ENCODE data around the gene STRBP. TPM values are rescaled to one million over a fixed set of nuclear protein-coding genes. Genes with fewer than 3 reads are reported as not detected.

Gene STRBP
- total RNA-seq, 1 donor from 2014 or later: 9.1 TPM

DNA sequence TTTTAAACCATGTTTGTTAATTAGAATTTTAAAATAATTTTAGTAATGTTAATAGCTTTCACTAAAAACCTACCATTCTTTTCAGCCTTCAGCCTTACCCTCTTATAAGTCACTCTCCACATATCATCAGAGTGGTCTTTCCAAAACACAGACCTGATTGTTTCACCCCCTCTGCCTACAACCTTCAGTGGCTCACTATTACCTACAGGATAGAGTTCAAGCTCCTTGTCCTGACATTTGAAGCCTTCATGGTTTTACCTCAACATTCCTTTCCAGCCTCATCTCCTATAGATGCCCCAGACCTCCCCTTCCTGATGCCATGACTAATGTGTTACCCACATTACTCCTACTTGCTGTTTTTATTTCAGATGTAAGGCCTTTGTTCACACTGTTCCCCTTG, 27.8 kb upstream of the STRBP start:
- intact Hi-C loops (cut with DNase I): no loop called here
- Histone ChIP-seq H3K27me3 (no peaks in the 10 kb centered on the region), H3K4me3 (no peak overlapping the region), H3K36me3 (no peaks in the 10 kb centered on the region), H3K4me1 (no peaks in the 10 kb centered on the region), H3K27ac (no peak overlapping the region), H3K9me3 (no peaks in the 10 kb centered on the region)
- TF ChIP-seq POLR2A (IDR thresholded peaks at IDR 0.05): no peak
- DNase-seq (ENCODE audit: extremely low spot score in 2 of 2): no peak

DNA sequence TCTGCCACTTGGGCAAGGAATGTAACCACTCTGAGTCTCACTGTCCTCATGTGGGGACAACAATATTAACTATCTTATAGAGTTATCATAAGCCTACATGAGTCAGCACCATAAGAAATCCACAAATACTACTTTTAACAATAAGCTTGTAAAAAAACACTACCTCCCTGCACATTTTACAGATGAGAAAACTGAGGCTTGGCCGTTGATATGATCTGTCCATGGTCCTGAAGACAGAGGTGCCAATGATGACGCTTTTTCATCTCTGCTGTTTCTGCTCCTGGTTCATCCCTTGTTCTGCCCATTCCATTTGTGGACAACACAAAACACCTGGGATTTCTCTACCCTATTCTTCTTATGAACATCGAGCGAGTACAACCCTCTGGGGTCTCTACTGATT, 23.4 kb upstream of the STRBP start:
- Histone ChIP-seq H3K36me3 (no peaks in the 10 kb centered on the region), H3K4me1 (no peaks in the 10 kb centered on the region), H3K4me3 (no peak overlapping the region), H3K27me3 (no peaks in the 10 kb centered on the region), H3K27ac (no peak overlapping the region), H3K9me3 (no peaks in the 10 kb centered on the region)
- DNase-seq (ENCODE audit: extremely low spot score in 2 of 2): no peak
- intact Hi-C loops (cut with DNase I): no loop called here
- TF ChIP-seq, protein P1, sequence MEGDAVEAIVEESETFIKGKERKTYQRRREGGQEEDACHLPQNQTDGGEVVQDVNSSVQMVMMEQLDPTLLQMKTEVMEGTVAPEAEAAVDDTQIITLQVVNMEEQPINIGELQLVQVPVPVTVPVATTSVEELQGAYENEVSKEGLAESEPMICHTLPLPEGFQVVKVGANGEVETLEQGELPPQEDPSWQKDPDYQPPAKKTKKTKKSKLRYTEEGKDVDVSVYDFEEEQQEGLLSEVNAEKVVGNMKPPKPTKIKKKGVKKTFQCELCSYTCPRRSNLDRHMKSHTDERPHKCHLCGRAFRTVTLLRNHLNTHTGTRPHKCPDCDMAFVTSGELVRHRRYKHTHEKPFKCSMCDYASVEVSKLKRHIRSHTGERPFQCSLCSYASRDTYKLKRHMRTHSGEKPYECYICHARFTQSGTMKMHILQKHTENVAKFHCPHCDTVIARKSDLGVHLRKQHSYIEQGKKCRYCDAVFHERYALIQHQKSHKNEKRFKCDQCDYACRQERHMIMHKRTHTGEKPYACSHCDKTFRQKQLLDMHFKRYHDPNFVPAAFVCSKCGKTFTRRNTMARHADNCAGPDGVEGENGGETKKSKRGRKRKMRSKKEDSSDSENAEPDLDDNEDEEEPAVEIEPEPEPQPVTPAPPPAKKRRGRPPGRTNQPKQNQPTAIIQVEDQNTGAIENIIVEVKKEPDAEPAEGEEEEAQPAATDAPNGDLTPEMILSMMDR (IDR thresholded peaks at IDR 0.05): no peak
- TF ChIP-seq POLR2AphosphoS5 (IDR thresholded peaks at IDR 0.05; ENCODE audit: insufficient read depth in 1 of 2, low read depth in 1 of 2) (no peak), POLR2A (IDR thresholded peaks at IDR 0.05) (no peak)

DNA sequence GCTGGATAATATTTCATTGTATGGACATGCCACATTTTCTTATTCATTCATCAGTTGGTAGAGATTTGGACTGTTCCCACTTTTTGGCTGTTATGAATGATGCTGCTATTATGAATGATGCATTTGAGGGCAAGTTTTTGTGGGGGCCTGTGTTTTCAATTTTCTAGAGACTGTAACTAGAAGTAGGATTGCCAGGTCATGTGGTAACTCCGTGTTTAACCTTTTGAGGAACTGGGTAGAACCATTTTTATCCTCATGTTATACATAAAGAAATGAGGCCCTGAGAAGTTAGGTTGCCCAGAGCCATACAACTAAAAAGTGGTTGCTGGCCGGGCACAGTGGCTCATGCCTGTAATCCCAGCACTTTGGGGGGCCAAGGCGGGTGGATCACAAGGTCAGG, 22.4 kb upstream of the STRBP start:
- H3K36me3 ChIP-seq: no peaks in the 10 kb centered on the region
- no peak overlapping the region for H3K27ac ChIP-seq
- no peak for DNase-seq (ENCODE audit: extremely low spot score in 2 of 2)
- no peaks in the 10 kb centered on the region for H3K4me1 ChIP-seq
- no peak overlapping the region for H3K4me3 ChIP-seq
- H3K9me3 ChIP-seq: no peaks in the 10 kb centered on the region
- no peak for TF ChIP-seq POLR2A (IDR thresholded peaks at IDR 0.05)
- no peak for TF ChIP-seq POLR2AphosphoS5 (IDR thresholded peaks at IDR 0.05; ENCODE audit: insufficient read depth in 1 of 2, low read depth in 1 of 2)
- TF ChIP-seq, protein P1 (IDR thresholded peaks at IDR 0.05): no peak
- H3K27me3 ChIP-seq: no peaks in the 10 kb centered on the region
- intact Hi-C loops (cut with DNase I): no loop called here

DNA sequence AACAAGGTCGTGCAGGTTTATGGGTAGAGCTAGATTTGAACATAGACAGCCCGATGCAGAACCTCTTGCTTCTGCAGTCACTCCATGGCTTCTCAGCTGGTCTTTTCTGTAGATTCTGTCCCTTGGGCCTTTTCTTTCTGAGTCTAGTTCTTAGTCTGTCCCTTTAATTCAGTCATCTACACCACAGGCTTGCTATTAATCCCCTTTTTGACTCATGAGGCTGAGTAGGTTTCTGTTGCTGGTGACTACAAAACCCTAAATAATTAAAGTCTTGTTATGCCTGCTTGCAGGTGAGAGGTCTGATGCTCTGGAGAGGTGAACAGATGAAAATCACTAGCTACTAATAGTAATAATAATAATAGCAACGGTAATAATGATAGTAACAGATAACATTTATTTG, 19.3 kb upstream of the STRBP start:
- DNase-seq (ENCODE audit: extremely low spot score in 2 of 2): no peak
- Histone ChIP-seq H3K36me3 (no peaks in the 10 kb centered on the region), H3K27me3 (no peaks in the 10 kb centered on the region), H3K4me3 (no peak overlapping the region), H3K9me3 (no peaks in the 10 kb centered on the region), H3K4me1 (no peaks in the 10 kb centered on the region), H3K27ac (no peak overlapping the region)
- TF ChIP-seq, protein P1 (IDR thresholded peaks at IDR 0.05): no peak
- no peak for TF ChIP-seq POLR2A (IDR thresholded peaks at IDR 0.05)
- TF ChIP-seq POLR2AphosphoS5 (IDR thresholded peaks at IDR 0.05; ENCODE audit: insufficient read depth in 1 of 2, low read depth in 1 of 2): no peak
- intact Hi-C loops (cut with DNase I): no loop called here

DNA sequence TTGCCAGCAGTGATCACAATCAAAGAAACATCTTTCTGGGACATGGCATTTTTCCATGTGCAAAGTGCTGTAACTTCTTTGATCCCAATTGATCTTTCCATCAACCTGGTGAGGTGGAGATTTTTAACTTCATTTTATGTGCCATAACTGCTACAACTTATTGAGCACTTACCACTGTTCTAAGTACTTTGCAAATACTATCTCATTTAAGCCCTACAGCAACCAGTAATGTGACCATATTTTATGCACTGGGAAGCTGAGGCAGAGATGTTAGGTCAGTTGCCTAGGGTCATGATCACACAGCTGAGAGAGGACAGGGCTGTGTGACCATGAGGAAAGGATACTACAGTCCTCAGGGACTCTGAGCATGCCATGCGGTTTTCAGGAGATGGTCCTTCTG, 17.9 kb upstream of the STRBP start:
- no peaks in the 10 kb centered on the region for H3K27me3 ChIP-seq
- no peaks in the 10 kb centered on the region for H3K9me3 ChIP-seq
- intact Hi-C loops (cut with DNase I): no loop called here
- TF ChIP-seq POLR2AphosphoS5 (IDR thresholded peaks at IDR 0.05; ENCODE audit: insufficient read depth in 1 of 2, low read depth in 1 of 2) (no peak), POLR2A (IDR thresholded peaks at IDR 0.05) (no peak)
- TF ChIP-seq, protein P1 (IDR thresholded peaks at IDR 0.05): no peak
- no peaks in the 10 kb centered on the region for H3K4me1 ChIP-seq
- DNase-seq (ENCODE audit: extremely low spot score in 2 of 2): peak in 1 of 2 donors; percentile 20
- no peaks in the 10 kb centered on the region for H3K36me3 ChIP-seq
- H3K27ac ChIP-seq: no peak overlapping the region
- no peak overlapping the region for H3K4me3 ChIP-seq

DNA sequence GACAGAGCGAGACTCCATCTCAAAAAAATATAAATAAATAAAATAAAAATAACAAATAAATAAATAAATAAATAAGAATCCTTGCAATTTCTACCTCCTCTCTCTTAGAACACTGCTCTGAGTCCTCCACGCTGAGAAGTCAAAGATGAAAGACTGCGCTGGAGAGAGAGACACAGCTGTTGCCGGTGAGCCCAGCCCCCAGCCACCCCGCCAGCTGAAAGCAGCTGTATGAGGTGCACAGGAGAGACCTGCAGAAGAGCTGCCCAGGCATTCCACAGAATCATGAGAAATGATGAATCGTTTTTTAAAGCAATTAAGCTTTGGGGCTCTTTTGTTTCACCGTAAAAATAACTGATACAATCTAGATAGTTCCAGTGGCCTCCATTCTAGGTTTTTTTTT, 16.3 kb upstream of the STRBP start:
- Histone ChIP-seq H3K27me3 (no peaks in the 10 kb centered on the region), H3K9me3 (no peaks in the 10 kb centered on the region), H3K4me3 (no peak overlapping the region), H3K4me1 (no peaks in the 10 kb centered on the region), H3K27ac (no peak overlapping the region), H3K36me3 (no peaks in the 10 kb centered on the region)
- intact Hi-C loops (cut with DNase I): no loop called here
- TF ChIP-seq, protein P1 (IDR thresholded peaks at IDR 0.05): no peak
- TF ChIP-seq POLR2AphosphoS5 (IDR thresholded peaks at IDR 0.05; ENCODE audit: insufficient read depth in 1 of 2, low read depth in 1 of 2): no peak
- TF ChIP-seq POLR2A (IDR thresholded peaks at IDR 0.05): no peak
- DNase-seq (ENCODE audit: extremely low spot score in 2 of 2): no peak
